Measurements from ENCODE around the gene SAXO2. TPM values are rescaled to one million over a fixed set of nuclear protein-coding genes. Genes with fewer than 3 reads are reported as not detected.

Gene SAXO2
- total RNA-seq, 4 donors from 2014 or later = 2.0 to 2.2 TPM; not detected in 2

Other genes with a start within 250 kb of the SAXO2 start
- gene MEX3B, start 216.8 kb upstream of the SAXO2 start, total RNA-seq = 1 to 10 TPM; 1.3 to 2.4 (median 1.4) TPM
- gene EFL1, start 84 bp upstream of the SAXO2 start, total RNA-seq = 10 to 100 TPM; 12.9 to 25.1 (median 15.2) TPM
- gene GOLGA6L10, start 86.7 kb downstream of the SAXO2 start, total RNA-seq = 1 to 10 TPM in 1 of 4 donors, under 1 TPM in 3; 0.41 to 1.5 (median 0.46) TPM
- gene GOLGA6L9, start 167.0 kb downstream of the SAXO2 start, total RNA-seq = 1 to 10 TPM; 1.4 to 3.4 (median 1.8) TPM